Measurements from ENCODE around the gene BTG3.

The BTG3 gene

DNA sequence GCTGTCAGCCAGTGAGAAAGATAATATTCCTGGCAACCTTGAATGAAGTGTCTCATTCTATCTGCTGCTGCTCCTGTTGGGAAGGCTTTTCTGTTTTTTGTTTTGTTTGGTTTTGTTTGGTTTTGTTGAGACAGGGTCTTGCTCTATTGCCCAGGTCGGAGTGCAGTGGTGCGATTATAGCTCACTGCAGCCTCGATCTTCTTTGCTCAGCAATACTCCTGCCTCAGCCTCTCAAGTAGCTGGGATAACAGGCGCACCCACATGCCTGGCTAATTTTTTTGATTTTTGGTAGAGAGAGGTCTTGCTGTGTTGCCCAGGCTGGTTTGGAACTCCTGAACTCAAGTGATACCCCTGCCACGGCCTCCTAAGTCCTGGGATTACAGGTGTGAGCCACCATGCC, 37.6 kb downstream of the BTG3 start:
- ATAC-seq (ENCODE audit: low read depth): no peak
- H3K36me3 ChIP-seq (ENCODE audit: low read depth): no peaks in the 10 kb centered on the region

DNA sequence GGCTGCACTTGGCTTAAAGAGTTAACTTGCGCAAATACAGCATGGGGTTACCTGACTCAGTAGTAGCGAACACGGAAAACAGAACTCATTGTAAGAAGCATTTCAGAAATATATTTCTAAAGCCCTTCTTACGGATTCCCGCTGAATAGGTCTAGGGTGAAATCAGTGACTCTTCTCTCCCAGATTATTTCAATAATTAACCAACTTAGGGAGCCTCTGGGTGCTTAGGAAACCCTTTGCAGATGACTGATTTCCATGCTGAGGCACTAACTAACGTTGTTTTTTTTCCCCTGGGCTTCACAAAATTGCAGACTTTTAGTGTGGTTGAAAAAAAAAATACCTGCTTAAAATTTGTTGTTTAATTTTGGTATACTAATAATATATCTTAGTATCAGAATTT, 40.3 kb downstream of the BTG3 start:
- H3K4me1 ChIP-seq (ENCODE audit: insufficient read depth, poor library complexity, severe bottlenecking): no peaks in the 10 kb centered on the region
- no peak overlapping the region for H3K4me3 ChIP-seq (ENCODE audit: severe bottlenecking)
- no peaks in the 10 kb centered on the region for H3K9me3 ChIP-seq (ENCODE audit: severe bottlenecking)
- H3K27ac ChIP-seq (ENCODE audit: poor library complexity, severe bottlenecking): no peak overlapping the region
- no peaks in the 10 kb centered on the region for H3K36me3 ChIP-seq (ENCODE audit: low read depth)
- TF ChIP-seq, protein P1, sequence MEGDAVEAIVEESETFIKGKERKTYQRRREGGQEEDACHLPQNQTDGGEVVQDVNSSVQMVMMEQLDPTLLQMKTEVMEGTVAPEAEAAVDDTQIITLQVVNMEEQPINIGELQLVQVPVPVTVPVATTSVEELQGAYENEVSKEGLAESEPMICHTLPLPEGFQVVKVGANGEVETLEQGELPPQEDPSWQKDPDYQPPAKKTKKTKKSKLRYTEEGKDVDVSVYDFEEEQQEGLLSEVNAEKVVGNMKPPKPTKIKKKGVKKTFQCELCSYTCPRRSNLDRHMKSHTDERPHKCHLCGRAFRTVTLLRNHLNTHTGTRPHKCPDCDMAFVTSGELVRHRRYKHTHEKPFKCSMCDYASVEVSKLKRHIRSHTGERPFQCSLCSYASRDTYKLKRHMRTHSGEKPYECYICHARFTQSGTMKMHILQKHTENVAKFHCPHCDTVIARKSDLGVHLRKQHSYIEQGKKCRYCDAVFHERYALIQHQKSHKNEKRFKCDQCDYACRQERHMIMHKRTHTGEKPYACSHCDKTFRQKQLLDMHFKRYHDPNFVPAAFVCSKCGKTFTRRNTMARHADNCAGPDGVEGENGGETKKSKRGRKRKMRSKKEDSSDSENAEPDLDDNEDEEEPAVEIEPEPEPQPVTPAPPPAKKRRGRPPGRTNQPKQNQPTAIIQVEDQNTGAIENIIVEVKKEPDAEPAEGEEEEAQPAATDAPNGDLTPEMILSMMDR (IDR thresholded peaks at IDR 0.05; ENCODE audit: poor library complexity, severe bottlenecking): no peak
- no peaks in the 10 kb centered on the region for H3K27me3 ChIP-seq (ENCODE audit: insufficient read depth, poor library complexity, severe bottlenecking)
- DNase-seq (ENCODE audit: low spot score) (no peak), ATAC-seq (ENCODE audit: low read depth) (no peak)

More for the DNA sequence above, 37.6 kb downstream of the BTG3 start:
- DNase-seq (ENCODE audit: low spot score): no peak
- H3K27ac ChIP-seq (ENCODE audit: poor library complexity, severe bottlenecking): no peak overlapping the region
- TF ChIP-seq, protein P1 (IDR thresholded peaks at IDR 0.05; ENCODE audit: poor library complexity, severe bottlenecking): no peak
- H3K4me1 ChIP-seq (ENCODE audit: insufficient read depth, poor library complexity, severe bottlenecking): no peaks in the 10 kb centered on the region
- H3K27me3 ChIP-seq (ENCODE audit: insufficient read depth, poor library complexity, severe bottlenecking): no peaks in the 10 kb centered on the region
- no peak overlapping the region for H3K4me3 ChIP-seq (ENCODE audit: severe bottlenecking)
- H3K9me3 ChIP-seq (ENCODE audit: severe bottlenecking): no peaks in the 10 kb centered on the region

DNA sequence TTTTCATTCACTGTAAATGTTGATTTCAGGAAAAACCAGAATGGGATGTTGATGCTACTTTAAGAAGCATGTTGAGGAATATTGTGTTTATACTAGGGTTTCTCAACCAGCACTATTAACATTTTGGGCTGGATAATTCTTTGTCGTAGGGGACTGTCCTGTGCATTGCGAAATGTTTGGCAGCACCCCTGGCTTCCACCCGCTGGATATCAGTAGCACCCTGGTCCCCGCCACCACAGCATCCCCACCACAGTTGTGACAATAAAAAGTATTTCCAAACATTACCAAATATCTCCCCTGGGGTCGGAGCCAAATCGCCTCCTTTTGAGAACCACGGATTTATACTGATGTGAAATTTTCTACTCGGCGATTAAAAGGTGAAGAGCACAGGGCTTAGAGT, 41.9 kb downstream of the BTG3 start:
- no peak for ATAC-seq (ENCODE audit: low read depth)
- no peak overlapping the region for H3K27ac ChIP-seq (ENCODE audit: poor library complexity, severe bottlenecking)
- no peak for DNase-seq (ENCODE audit: low spot score)

DNA sequence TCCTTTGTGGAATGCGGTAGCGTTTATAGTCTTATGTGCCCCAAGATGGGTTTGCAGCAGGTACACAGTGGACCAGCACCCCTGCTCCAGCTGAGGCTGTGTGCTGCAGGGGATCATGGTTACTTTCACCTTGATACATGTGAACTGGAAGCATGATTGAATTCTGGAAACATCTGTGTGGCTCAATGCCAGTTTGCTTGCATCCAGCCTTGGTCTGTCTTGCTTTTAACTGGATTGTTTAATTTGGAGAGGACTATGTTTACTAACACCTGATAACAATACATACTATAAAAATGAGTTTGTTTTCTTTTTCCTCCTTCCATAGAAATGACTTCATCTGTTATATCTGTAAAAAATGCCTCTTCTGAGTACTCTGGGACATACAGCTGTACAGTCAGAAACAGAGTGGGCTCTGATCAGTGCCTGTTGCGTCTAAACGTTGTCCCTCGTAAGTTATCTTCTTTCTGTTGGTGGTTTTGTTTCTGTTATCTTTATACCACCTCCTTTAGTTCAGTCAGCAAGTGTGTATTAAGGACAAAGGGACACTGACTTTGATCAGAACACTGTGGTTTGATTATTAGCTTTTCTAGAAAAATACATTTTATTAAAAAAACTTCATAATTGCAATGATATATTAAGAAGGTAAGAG, 52.2 kb downstream of the BTG3 start:
- Histone ChIP-seq H3K4me3 (ENCODE audit: severe bottlenecking) (no peak overlapping the region), H3K9me3 (ENCODE audit: severe bottlenecking) (no peaks in the 10 kb centered on the region), H3K4me1 (ENCODE audit: insufficient read depth, poor library complexity, severe bottlenecking) (no peaks in the 10 kb centered on the region), H3K27ac (ENCODE audit: poor library complexity, severe bottlenecking) (no peak overlapping the region), H3K27me3 (ENCODE audit: insufficient read depth, poor library complexity, severe bottlenecking) (no peaks in the 10 kb centered on the region), H3K36me3 (ENCODE audit: low read depth) (no peaks in the 10 kb centered on the region)
- no peak for ATAC-seq (ENCODE audit: low read depth)
- DNase-seq (ENCODE audit: low spot score): no peak
- TF ChIP-seq, protein P1 (IDR thresholded peaks at IDR 0.05; ENCODE audit: poor library complexity, severe bottlenecking): no peak

More for the DNA sequence above, 41.9 kb downstream of the BTG3 start:
- H3K4me3 ChIP-seq (ENCODE audit: severe bottlenecking): no peak overlapping the region
- no peaks in the 10 kb centered on the region for H3K36me3 ChIP-seq (ENCODE audit: low read depth)
- TF ChIP-seq, protein P1 (IDR thresholded peaks at IDR 0.05; ENCODE audit: poor library complexity, severe bottlenecking): no peak
- no peaks in the 10 kb centered on the region for H3K9me3 ChIP-seq (ENCODE audit: severe bottlenecking)
- no peaks in the 10 kb centered on the region for H3K4me1 ChIP-seq (ENCODE audit: insufficient read depth, poor library complexity, severe bottlenecking)
- H3K27me3 ChIP-seq (ENCODE audit: insufficient read depth, poor library complexity, severe bottlenecking): no peaks in the 10 kb centered on the region

DNA sequence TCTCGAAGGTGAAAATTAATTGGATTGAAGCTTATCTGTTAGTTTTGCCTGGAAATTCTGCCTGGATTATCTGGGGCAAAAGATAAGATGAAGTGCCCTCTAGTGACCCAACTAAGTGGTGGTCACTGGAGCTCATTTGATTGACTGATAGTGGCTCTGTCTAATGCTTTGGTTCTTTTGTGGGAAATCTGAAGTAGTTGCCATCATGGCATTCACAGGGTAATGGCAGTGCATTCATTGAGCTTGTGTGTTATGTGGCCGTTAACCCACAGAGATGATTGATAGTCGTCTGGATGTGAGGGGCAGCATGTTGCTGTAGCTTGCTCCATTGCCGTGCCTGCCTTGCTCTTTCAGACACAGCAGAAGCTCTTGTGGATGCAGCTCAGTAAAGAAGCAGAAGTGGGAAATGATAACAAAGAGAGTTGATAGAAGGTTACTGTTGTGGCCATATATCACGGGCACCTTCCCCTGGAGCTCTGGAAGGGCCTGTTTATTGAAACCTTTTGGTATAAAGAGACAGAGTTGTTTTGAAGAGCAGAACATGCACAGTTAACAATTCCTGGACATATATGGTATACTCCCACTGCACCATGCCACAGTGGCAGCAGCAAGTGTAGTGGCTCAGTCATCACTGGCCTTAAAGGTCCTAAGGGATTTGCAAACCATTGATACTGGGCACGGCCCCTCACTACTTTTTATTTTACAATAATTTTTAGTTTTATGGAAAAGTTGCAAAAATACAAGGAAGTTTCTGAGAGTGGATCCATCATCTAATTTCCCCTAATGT, 57.8 kb downstream of the BTG3 start:
- DNase-seq (ENCODE audit: low spot score): no peak

More for the DNA sequence above, 57.8 kb downstream of the BTG3 start:
- no peaks in the 10 kb centered on the region for H3K4me1 ChIP-seq (ENCODE audit: insufficient read depth, poor library complexity, severe bottlenecking)
- H3K36me3 ChIP-seq (ENCODE audit: low read depth): no peaks in the 10 kb centered on the region
- H3K27me3 ChIP-seq (ENCODE audit: insufficient read depth, poor library complexity, severe bottlenecking): no peaks in the 10 kb centered on the region
- H3K4me3 ChIP-seq (ENCODE audit: severe bottlenecking): no peak overlapping the region
- H3K27ac ChIP-seq (ENCODE audit: poor library complexity, severe bottlenecking): no peak overlapping the region
- TF ChIP-seq, protein P1 (IDR thresholded peaks at IDR 0.05; ENCODE audit: poor library complexity, severe bottlenecking): peak; percentile 53
- ATAC-seq (ENCODE audit: low read depth): peak; percentile 51; the same call in 1 of the 3 replicates
- no peaks in the 10 kb centered on the region for H3K9me3 ChIP-seq (ENCODE audit: severe bottlenecking)
